Endodermal cell (in vitro differentiated cells): ENCODE measurements around the gene MTMR12. TPM values are rescaled to one million over a fixed set of nuclear protein-coding genes. Genes with fewer than 3 reads are reported as not detected.

Experiments
- DNase-seq: peaks from one replicate; pipeline ENCODE4 v3.0.0-alpha.2; 2017
- H3K27ac ChIP-seq: 2 replicates; pipeline ENCODE4 v1.5.1; 2013; ENCODE audit warnings: mild to moderate bottlenecking, low read depth, low read length, moderate library complexity
- H3K27me3 ChIP-seq: 2 replicates; pipeline ENCODE4 v1.6.1; 2013; ENCODE audit warnings: mild to moderate bottlenecking, low read length, moderate library complexity; ENCODE audit not compliant: insufficient read depth, control insufficient read depth, poor library complexity, severe bottlenecking
- H3K36me3 ChIP-seq: 2 replicates; pipeline ENCODE4 v1.7.0; 2013; ENCODE audit warnings: mild to moderate bottlenecking, low read length, moderate library complexity; ENCODE audit not compliant: control insufficient read depth, insufficient read depth
- H3K4me1 ChIP-seq: one replicate; pipeline ENCODE4 v1.7.0; 2013; ENCODE audit warnings: low read length; ENCODE audit not compliant: control insufficient read depth, insufficient read depth
- H3K4me3 ChIP-seq: 2 replicates; pipeline ENCODE4 v1.5.1; 2013; ENCODE audit warnings: mild to moderate bottlenecking, low read length, moderate library complexity
- H3K9ac ChIP-seq: 2 replicates; pipeline ENCODE4 v1.6.1; 2013; ENCODE audit warnings: mild to moderate bottlenecking, low read length, moderate library complexity; ENCODE audit not compliant: poor library complexity, severe bottlenecking; ENCODE audit errors: extremely low read depth
- H3K9me3 ChIP-seq: 2 replicates; pipeline ENCODE4 v1.6.1; 2013; ENCODE audit warnings: mild to moderate bottlenecking, low read length, moderate library complexity; ENCODE audit not compliant: control insufficient read depth
- H3K27ac Mint-ChIP-seq: 2 replicates; pipeline ENCODE4 v1.8.0; 2020; ENCODE audit warnings: mixed read lengths
- H3K27me3 Mint-ChIP-seq: 2 replicates; pipeline ENCODE4 v1.8.0; 2021; ENCODE audit warnings: mild to moderate bottlenecking, mixed read lengths; ENCODE audit not compliant: insufficient read depth
- H3K36me3 Mint-ChIP-seq: 2 replicates; pipeline ENCODE4 v1.8.0; 2020; ENCODE audit warnings: low read depth, mixed read lengths
- H3K4me1 Mint-ChIP-seq: 2 replicates; pipeline ENCODE4 v1.8.0; 2020; ENCODE audit warnings: mixed read lengths
- H3K4me3 Mint-ChIP-seq: 2 replicates; pipeline ENCODE4 v1.8.0; 2020; ENCODE audit warnings: mild to moderate bottlenecking, moderate library complexity, mixed read lengths
- H3K9me3 Mint-ChIP-seq: 2 replicates; pipeline ENCODE4 v1.8.0; 2020; ENCODE audit warnings: mild to moderate bottlenecking, mixed read lengths
- CTCF ChIP-seq: fragments of 200-600 bp; sonication (generic); conservative IDR thresholded peaks from 2 replicates; pipeline ENCODE4 v1.5.0; 2021; ENCODE audit warnings: antibody characterized with exemption, mild to moderate bottlenecking
- WGBS, 2 experiments: methylation state at CpG; one replicate each; pipeline versions ENCODE4 v1.1.5 to v1.1.7; 2013; ENCODE audit warnings: missing lambda C conversion rate in 2 of 2, mixed read lengths in 1 of 2; ENCODE audit not compliant: insufficient coverage in 1 of 2, insufficient read length in 1 of 2; 5-methylcytosine and 5-hydroxymethylcytosine counted together
- total RNA-seq, 2 donors: library from RNA; stranded (reverse); fragmentation: NEBNext Ultra II Directional in 1 of 2; extraction: Animal tissue kit (Norgen Biotek cat#: 25700) in 1 of 2; gene quantifications; 2 replicates in 1 of 2; 3 replicates in 1 of 2; pipeline ENCODE4 v1.2.1, GENCODE V29; 2021

Gene MTMR12
- total RNA-seq, 2 donors from 2014 or later = 32.7 to 33.3 TPM

GRCh38 chr5:32339878-32340277 lies 27.1 kb upstream of the MTMR12 start:
- Histone ChIP-seq H3K36me3 (no peaks in the 10 kb centered on the region), H3K27me3 (no peaks in the 10 kb centered on the region), H3K4me1 (no peaks in the 10 kb centered on the region), H3K4me3 (no peak overlapping the region), H3K9ac (no peak overlapping the region), H3K27ac (no peak overlapping the region), H3K9me3 (peaks cover 92% of the 10 kb centered on the region)
- 93% methylated on average over 4 of the region's 4 CpGs; no CpG with 5 or more reads in 1 of the 2 experiments for WGBS, 2 experiments
- Mint-ChIP-seq H3K9me3 (peaks cover 98% of the 10 kb centered on the region), H3K4me1 (no peaks in the 10 kb centered on the region), H3K27ac (no peak overlapping the region), H3K4me3 (no peak overlapping the region), H3K27me3 (peaks cover 3% of the 10 kb centered on the region), H3K36me3 (peaks cover 10% of the 10 kb centered on the region)
- no peak for TF ChIP-seq CTCF
- no peak for DNase-seq

GRCh38 chr5:32339198-32339597 lies 26.5 kb upstream of the MTMR12 start:
- no peak overlapping the region for H3K9ac ChIP-seq
- no peak overlapping the region for H3K27ac ChIP-seq
- no peak for DNase-seq
- peaks cover 3% of the 10 kb centered on the region for H3K27me3 Mint-ChIP-seq
- H3K9me3 ChIP-seq = peaks cover 96% of the 10 kb centered on the region
- no peaks in the 10 kb centered on the region for H3K4me1 ChIP-seq
- H3K4me3 ChIP-seq = no peak overlapping the region
- H3K36me3 ChIP-seq = no peaks in the 10 kb centered on the region
- 60 to 69% methylated on average over 1 to 2 of the region's 2 CpGs for WGBS, 2 experiments
- H3K4me3 Mint-ChIP-seq = no peak overlapping the region
- no peak overlapping the region for H3K27ac Mint-ChIP-seq
- H3K27me3 ChIP-seq = no peaks in the 10 kb centered on the region
- H3K4me1 Mint-ChIP-seq = no peaks in the 10 kb centered on the region
- H3K9me3 Mint-ChIP-seq = peaks cover 98% of the 10 kb centered on the region
- TF ChIP-seq CTCF = no peak
- peaks cover 10% of the 10 kb centered on the region for H3K36me3 Mint-ChIP-seq

GRCh38 chr5:32332966-32333365 lies 20.2 kb upstream of the MTMR12 start:
- H3K36me3 Mint-ChIP-seq = peaks cover 5% of the 10 kb centered on the region
- no peak for DNase-seq
- no peaks in the 10 kb centered on the region for H3K36me3 ChIP-seq
- H3K27ac Mint-ChIP-seq = no peak overlapping the region
- H3K9ac ChIP-seq = no peak overlapping the region
- H3K27me3 ChIP-seq = no peaks in the 10 kb centered on the region
- peaks cover 39% of the 10 kb centered on the region for H3K9me3 ChIP-seq
- TF ChIP-seq CTCF = no peak
- WGBS, 2 experiments = 88 to 97% methylated on average over 3 to 10 of the region's 10 CpGs
- H3K4me3 ChIP-seq = no peak overlapping the region
- no peak overlapping the region for H3K27ac ChIP-seq
- no peak overlapping the region for H3K4me3 Mint-ChIP-seq
- H3K4me1 Mint-ChIP-seq = peaks cover 5% of the 10 kb centered on the region
- peaks cover 44% of the 10 kb centered on the region for H3K9me3 Mint-ChIP-seq
- H3K27me3 Mint-ChIP-seq = no peaks in the 10 kb centered on the region
- peaks cover 3% of the 10 kb centered on the region for H3K4me1 ChIP-seq
